Neural cell (in vitro differentiated cells): ENCODE measurements around the gene TBC1D3H. TPM values are rescaled to one million over a fixed set of nuclear protein-coding genes. Genes with fewer than 3 reads are reported as not detected.

Experiments
- polyA plus RNA-seq: library from polyadenylated mRNA; depleted of rRNA; stranded (reverse); fragments of >200 nt; gene quantifications from 2 replicates; pipeline ENCODE4 v1.2.3, GENCODE V29; 2014
- small RNA-seq, 3 experiments: library from RNA; depleted of rRNA; stranded (forward); fragments of <200 nt; gene quantifications; one replicate each; pipeline ENCODE3, GENCODE V24; 2012

TBC1D3H gene
- polyA plus RNA-seq, 1 donor from 2014 or later, result 2.0 TPM

Small RNAs within 50 kb of the gene (small RNA-seq; reads per million reads assigned to genes)
- gene RNU6-1192P, result 0 reads per million in 3 experiments

Other genes starting within 250 kb of the TBC1D3H start
- 6.9 and 9.8 TPM in 2 replicates for gene TBC1D3B, start 211.8 kb downstream of the TBC1D3H start, polyA plus RNA-seq
- gene CCL3L1, start 191.7 kb downstream of the TBC1D3H start, polyA plus RNA-seq, result not detected in 2 replicates
- not detected in 2 replicates for gene CCL4L2, start 177.4 kb downstream of the TBC1D3H start, polyA plus RNA-seq
- 0.32 and 4.2 TPM in 2 replicates for gene TBC1D3I, start 123.9 kb downstream of the TBC1D3H start, polyA plus RNA-seq
- gene TBC1D3G, start 64.6 kb downstream of the TBC1D3H start, polyA plus RNA-seq, result not detected in 2 replicates
- 196 and 226 TPM in 2 replicates for gene ZNHIT3, start 98.2 kb upstream of the TBC1D3H start, polyA plus RNA-seq
- gene MYO19, start 146.4 kb upstream of the TBC1D3H start, polyA plus RNA-seq, result 51.5 and 66.7 TPM in 2 replicates
- 2.7 and 5.4 TPM in 2 replicates for gene PIGW, start 146.6 kb upstream of the TBC1D3H start, polyA plus RNA-seq
- 99.3 and 112 TPM in 2 replicates for gene GGNBP2, start 156.5 kb upstream of the TBC1D3H start, polyA plus RNA-seq
- 13.4 and 18.6 TPM in 2 replicates for gene DHRS11, start 203.4 kb upstream of the TBC1D3H start, polyA plus RNA-seq
- 1.8 and 4.0 TPM in 2 replicates for gene MRM1, start 213.1 kb upstream of the TBC1D3H start, polyA plus RNA-seq